Measurements from ENCODE around the gene OR51E2.

Gene OR51E2

DNA sequence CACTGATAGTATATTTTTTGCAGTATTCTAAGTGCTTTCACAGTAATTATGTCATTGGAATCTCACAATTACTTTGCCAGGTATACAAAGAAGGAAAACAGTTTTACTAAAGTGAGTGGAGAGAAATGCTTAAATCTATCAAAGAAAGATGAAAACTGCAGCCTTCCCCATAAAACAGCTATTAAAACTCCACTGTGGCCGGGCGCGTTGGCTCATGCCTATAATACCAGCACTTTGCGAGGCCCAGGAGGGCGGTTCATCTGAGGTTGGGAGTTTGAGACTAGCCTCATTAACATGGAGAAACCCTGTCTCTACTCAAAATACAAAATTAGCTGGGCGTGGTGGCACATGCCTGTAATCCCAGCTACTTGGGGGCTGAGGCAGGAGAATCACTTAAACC, 34.8 kb downstream of the OR51E2 start:
- no peak for DNase-seq

DNA sequence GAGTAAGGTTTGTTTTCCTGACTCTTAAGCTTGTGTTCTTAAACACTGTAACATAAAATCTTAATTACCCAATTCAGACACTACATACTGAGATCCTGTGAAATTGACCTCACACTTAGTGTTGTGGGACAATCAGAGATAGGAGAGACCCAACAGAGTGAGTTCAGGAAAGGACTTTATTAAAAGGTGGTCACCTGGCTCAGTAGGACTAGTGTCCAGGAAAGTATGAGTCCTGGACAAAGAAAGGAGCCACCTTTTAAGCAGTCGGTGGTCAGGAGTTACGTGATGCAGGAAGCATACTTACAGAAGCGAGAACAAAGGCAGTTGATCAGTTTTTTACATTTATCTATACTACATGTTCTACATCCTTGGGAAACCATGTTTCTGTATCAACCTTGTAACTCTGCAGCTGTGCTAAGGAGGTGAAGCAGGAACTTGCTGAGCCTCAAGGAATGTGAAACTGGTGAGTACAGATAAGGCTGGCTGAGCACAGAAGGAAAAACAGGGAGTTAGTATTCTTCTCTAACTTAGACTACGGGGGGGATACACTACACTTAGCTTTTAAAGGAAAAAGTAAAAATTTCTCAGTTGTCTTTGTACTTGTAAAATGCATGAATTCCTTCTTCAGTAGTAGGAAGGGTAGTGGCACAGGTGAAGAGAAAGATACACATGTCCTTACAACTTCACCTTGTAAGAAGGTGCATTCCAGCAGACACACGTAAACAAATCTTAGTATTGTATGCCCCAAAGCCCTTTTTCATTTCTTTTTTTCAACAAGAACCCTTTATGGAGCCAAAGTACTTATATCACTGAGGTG, 38.8 kb downstream of the OR51E2 start:
- DNase-seq = no peak

DNA sequence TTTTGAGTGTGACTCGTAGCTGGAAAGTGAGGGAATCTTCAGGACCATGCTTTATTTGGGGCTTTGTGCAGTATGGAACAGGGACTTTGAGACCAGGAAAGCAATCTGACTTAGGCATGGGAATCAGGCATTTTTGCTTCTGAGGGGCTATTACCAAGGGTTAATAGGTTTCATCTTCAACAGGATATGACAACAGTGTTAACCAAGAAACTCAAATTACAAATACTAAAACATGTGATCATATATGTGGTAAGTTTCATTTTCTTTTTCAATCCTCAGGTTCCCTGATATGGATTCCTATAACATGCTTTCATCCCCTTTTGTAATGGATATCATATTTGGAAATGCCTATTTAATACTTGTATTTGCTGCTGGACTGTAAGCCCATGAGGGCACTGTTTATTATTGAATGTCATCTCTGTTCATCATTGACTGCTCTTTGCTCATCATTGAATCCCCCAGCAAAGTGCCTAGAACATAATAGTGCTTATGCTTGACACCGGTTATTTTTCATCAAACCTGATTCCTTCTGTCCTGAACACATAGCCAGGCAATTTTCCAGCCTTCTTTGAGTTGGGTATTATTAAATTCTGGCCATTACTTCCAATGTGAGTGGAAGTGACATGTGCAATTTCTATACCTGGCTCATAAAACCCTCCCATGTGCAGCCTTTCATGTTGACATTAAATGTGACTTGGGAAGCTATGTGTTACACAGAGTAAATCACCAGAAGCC, 42.9 kb downstream of the OR51E2 start:
- no peak for DNase-seq

DNA sequence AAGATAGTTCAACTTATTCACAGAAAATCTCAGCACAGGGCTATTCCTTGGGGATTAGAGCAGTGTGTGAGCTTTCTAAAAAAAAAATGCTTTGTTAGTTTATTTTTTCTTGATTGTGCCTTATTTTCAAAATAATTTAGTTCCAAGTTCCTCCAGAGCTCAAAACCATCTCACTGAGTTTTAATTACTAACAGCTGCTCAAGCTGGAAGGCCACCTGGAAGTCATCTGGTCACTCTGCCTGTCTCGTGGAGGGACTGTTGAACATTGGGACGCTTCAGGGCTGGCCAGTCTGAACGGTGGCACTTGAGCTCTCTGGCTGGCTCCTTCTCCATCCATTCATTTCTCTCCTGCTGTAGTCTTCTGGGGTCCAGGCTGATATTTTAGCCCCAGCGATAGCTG, 49.9 kb downstream of the OR51E2 start:
- DNase-seq = no peak

DNA sequence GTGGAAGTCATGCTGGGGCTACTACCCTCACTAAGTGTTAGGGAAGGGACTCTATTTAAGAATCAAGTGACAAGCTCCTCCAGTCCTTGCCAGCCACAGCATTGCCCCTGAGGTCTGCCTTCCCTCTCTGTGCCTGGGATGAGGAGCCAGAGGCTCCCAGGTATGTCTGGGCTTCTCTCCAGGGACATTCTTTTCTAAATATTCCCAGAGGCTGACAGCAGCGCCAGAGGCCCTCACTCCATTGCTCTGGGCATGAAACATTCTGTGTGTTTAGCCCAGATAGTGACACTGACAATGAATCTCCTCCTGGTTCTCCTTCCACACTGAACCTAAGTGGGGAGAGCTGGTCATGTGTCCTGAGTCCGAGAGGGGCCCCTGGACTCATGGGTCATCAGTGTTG, 51.7 kb downstream of the OR51E2 start:
- no peak for DNase-seq

DNA sequence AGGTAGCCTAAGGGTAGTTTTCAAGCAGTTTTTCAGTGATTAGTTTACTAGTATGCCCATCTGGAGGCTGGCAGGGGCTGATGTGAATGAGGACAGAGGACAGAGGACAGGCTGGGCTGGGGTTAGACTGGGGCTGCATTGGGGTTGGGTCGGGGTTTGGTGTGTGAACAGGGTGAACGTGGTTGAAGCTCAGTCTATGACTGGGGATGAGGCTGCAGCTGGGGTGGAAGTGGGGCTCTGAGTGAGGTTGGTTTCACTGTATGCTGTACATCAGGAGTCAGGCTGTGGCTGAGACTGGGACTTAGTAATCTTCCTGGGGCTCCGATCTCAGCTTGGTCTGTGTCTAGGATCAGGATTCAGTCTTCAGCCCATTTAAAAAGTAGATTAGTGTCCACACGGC, 53.4 kb downstream of the OR51E2 start:
- no peak for DNase-seq

DNA sequence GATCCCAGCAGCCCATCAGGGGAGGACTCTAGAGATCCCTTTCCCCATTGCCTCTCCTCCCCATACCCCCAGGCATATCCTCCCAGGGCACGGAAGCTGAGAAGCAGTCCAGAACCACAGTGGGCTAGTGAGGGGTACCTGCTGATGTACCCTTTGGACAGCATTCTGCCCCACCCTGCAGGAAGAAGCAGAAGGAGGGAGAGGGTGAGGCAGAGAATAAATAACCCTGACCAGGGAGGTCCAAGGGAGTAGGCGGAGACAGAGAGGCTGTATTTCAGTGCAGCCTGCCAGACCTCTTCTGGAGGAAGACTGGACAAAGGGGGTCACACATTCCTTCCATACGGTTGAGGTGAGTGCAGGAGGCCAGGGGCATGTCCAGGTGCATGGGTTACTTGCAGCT, 54.0 kb downstream of the OR51E2 start, which contains the start of gene OR51E1:
Gene OR51E1 (plus strand): TSS at position 301 of the 400 bp plus-strand sequence. CDS start 8,545 bp downstream, outside the sequence.
- DNase-seq = no peak

DNA sequence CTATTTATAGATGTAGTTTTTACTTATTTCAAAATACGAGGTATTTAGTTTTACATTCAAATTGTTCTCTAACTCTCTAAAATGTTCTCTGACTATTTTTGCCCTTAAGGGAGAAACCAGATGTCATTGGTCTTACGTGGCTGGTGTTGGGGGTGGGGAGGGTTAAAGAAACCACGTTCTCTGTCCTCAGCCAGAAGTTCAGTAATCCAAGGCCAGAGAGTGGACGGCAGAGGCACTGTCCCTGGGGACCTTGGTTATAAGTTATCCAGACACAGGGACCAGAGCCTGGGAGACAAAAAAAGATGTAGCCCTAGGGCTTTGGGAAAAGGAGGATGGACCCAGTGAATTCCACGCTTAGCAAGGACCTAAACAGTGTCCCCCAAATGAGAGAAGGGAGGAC, 54.6 kb downstream of the OR51E2 start:
- no peak for DNase-seq

DNA sequence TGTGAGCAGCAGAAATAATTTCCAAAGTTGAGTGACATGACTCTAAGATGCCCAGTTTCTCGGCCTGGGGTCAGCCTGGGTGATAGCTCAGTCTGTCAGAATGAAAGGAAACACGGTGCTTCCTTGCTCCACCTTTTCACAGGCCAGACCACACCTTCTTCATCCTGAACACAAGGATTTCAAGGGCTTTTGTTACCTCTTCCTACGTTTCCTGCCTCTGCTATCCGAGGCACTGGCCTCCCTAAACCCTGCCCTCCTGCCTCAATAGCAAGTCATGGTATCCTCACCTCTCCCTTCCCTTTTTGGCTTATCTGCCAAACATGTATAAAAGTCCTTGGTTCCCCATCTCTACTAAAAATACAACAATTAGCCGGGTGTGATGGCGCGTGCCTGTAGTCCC, 55.6 kb downstream of the OR51E2 start:
- DNase-seq = no peak

DNA sequence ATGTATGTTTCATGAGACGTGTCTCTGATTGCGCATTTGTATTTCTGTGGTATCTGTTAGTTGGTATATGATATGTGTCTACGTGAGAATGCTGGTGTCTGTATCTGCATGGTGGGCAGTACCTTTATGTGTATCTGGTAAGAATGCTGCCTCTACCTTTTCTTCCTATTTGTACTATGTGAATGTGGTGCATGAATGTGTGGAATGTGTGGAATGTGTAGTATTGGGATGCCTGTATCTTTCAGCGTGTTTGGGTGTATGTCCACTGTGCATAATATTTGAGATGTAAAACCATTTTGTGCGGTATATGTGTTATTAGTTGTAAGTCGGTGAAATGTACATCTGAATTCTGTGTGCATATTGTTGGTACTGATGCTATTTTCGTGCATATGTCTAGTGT, 56.2 kb downstream of the OR51E2 start:
- no peak for DNase-seq

DNA sequence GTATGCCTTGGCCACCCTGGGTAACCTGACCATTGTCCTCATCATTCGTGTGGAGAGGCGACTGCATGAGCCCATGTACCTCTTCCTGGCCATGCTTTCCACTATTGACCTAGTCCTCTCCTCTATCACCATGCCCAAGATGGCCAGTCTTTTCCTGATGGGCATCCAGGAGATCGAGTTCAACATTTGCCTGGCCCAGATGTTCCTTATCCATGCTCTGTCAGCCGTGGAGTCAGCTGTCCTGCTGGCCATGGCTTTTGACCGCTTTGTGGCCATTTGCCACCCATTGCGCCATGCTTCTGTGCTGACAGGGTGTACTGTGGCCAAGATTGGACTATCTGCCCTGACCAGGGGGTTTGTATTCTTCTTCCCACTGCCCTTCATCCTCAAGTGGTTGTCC, 57.7 kb downstream of the OR51E2 start:
- DNase-seq = no peak

DNA sequence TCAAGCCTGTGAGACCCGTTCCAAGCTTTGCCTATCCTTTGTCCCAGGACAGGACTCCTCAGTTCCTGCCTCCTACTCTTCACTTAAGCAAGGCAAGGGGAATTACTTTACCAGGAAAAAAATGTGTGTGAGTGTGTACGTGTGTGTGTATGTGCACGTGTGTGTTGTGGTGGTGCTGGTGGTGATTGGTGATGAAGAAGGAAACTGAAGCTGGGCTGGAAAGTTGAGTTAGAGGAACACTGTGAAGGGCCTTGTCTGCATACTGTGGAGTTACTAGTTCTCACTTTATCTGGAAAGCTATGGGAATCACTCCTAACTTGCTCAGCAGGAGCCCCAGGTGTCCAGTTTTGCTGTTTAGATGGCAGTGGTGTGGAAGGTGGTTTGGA, 60.0 kb downstream of the OR51E2 start:
- DNase-seq = no peak

DNA sequence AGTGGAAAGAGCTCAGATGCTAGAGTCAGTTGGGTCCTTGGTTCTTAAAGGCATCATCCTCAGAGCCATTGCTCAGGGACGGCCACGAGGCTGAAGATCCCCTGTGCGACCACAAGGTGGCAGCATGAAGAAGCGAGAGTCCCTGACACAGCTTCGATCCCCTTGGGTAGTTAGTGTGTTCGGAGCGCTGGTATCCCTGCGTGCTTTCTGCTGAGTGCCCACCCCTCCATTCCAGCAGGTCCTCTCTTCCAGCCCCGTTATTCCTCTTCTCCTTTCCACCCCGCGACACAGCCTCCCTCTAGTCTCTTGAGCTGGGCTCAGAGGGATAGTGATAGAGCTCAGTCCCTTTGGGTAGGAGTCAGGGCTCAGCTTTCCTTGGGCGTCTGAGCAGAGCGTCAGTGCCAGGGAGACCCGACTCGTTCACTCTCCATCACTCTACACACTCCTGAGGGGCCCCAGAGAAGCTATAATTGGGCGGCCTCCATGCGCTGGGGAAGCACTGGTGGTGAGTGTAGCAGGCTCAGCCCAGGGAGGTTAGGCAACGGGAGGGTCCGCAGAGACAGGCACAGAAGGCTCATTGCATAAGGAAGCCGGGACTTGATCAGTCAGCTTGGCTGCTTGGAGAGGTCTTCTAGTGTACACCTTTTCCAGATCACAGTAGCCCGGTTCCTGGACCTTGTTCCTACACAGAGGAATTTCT, 60.5 kb downstream of the OR51E2 start, which contains the start of gene OR51D1:
Gene OR51D1 (plus strand): TSS at position 516 of the 700 bp plus-strand sequence. CDS start 2,314 bp downstream, outside the sequence.
- DNase-seq = peak; percentile 71

DNA sequence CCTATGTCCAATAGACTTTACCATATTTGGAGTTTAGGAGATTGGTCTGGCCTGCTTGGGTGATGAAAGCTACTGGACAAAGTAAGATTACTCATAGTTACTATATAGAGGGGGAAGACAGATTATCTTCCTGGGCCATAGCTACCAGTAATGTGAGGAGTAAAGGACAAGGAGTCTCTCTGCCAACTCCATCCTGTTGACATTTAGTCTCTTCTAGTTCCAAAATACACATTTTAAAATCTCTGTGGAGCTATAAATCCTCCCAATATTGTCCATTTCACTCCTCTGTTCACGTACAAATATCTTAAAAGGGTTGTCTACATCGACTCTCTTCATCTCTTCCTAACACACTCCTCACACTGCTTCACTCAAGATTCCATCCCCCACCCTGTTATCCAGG, 61.5 kb downstream of the OR51E2 start:
- no peak for DNase-seq
